ENCODE data around the gene COG5. TPM values are rescaled to one million over a fixed set of nuclear protein-coding genes. Genes with fewer than 3 reads are reported as not detected.

The COG5 gene
- total RNA-seq, 1 donor from 2014 or later = 37.1 TPM

GRCh38 chr7:107258737-107259136, 305.0 kb downstream of the COG5 start:
- H3K36me3 ChIP-seq (ENCODE audit: control insufficient read depth, insufficient read depth, low read length) = no peaks in the 10 kb centered on the region
- DNase-seq (ENCODE audit: low read depth) = no peak
- no peaks in the 10 kb centered on the region for H3K27me3 ChIP-seq (ENCODE audit: control insufficient read depth, insufficient read depth, low read length)
- TF ChIP-seq CTCF (IDR thresholded peaks at IDR 0.05; ENCODE audit: insufficient read depth, low read length, poor library complexity, severe bottlenecking) = no peak
- H3K4me3 ChIP-seq (ENCODE audit: low read depth, low read length) = no peak overlapping the region

GRCh38 chr7:107255602-107256001, 308.1 kb downstream of the COG5 start:
- Histone ChIP-seq H3K4me3 (ENCODE audit: low read depth, low read length) (no peak overlapping the region), H3K27me3 (ENCODE audit: control insufficient read depth, insufficient read depth, low read length) (no peaks in the 10 kb centered on the region), H3K36me3 (ENCODE audit: control insufficient read depth, insufficient read depth, low read length) (no peaks in the 10 kb centered on the region)
- TF ChIP-seq CTCF (IDR thresholded peaks at IDR 0.05; ENCODE audit: insufficient read depth, low read length, poor library complexity, severe bottlenecking) = no peak
- no peak for DNase-seq (ENCODE audit: low read depth)

GRCh38 chr7:107254398-107254985, 309.2 kb downstream of the COG5 start:
- DNase-seq (ENCODE audit: low read depth) = no peak
- H3K36me3 ChIP-seq (ENCODE audit: control insufficient read depth, insufficient read depth, low read length) = no peaks in the 10 kb centered on the region
- TF ChIP-seq CTCF (IDR thresholded peaks at IDR 0.05; ENCODE audit: insufficient read depth, low read length, poor library complexity, severe bottlenecking) = no peak
- H3K4me3 ChIP-seq (ENCODE audit: low read depth, low read length) = no peak overlapping the region
- no peaks in the 10 kb centered on the region for H3K27me3 ChIP-seq (ENCODE audit: control insufficient read depth, insufficient read depth, low read length)

- no peak for DNase-seq (ENCODE audit: low read depth)
- TF ChIP-seq CTCF (IDR thresholded peaks at IDR 0.05; ENCODE audit: insufficient read depth, low read length, poor library complexity, severe bottlenecking) = no peak
- no peak overlapping the region for H3K4me3 ChIP-seq (ENCODE audit: low read depth, low read length)
Measured at GRCh38 chr7:107253599-107253998, 310.1 kb downstream of the COG5 start.

GRCh38 chr7:107251963-107252362, 311.8 kb downstream of the COG5 start:
- H3K36me3 ChIP-seq (ENCODE audit: control insufficient read depth, insufficient read depth, low read length) = no peaks in the 10 kb centered on the region
- DNase-seq (ENCODE audit: low read depth) = no peak
- H3K27me3 ChIP-seq (ENCODE audit: control insufficient read depth, insufficient read depth, low read length) = no peaks in the 10 kb centered on the region
- H3K4me3 ChIP-seq (ENCODE audit: low read depth, low read length) = no peak overlapping the region
- no peak for TF ChIP-seq CTCF (IDR thresholded peaks at IDR 0.05; ENCODE audit: insufficient read depth, low read length, poor library complexity, severe bottlenecking)

More at GRCh38 chr7:107253599-107253998, 310.1 kb downstream of the COG5 start:
- no peaks in the 10 kb centered on the region for H3K27me3 ChIP-seq (ENCODE audit: control insufficient read depth, insufficient read depth, low read length)
- no peaks in the 10 kb centered on the region for H3K36me3 ChIP-seq (ENCODE audit: control insufficient read depth, insufficient read depth, low read length)

Data from kidney epithelial cell (primary cell).